Astrocyte of the cerebellum (primary cell): Measurements from ENCODE around the gene ALS2CL.

Experiments
- DNase-seq: peaks from one replicate; pipeline ENCODE4 v3.0.0-alpha.2; 2011; ENCODE audit warnings: low read depth
- H3K4me3 ChIP-seq: 2 replicates; pipeline ENCODE4 v1.5.1; 2011; ENCODE audit warnings: mild to moderate bottlenecking, low read depth, low read length, moderate library complexity
- CTCF ChIP-seq: IDR thresholded peaks from 2 replicates; pipeline ENCODE4 v1.5.1; 2012; ENCODE audit warnings: low read length, low read depth, moderate library complexity, mild to moderate bottlenecking; ENCODE audit errors: missing control alignments
- in situ Hi-C: cut with HindIII; loops from 2 replicates; pipeline ENCODE4 v1.10.0; 2017; ENCODE audit warnings: low sequenced_read_pairs

The ALS2CL gene

GRCh38 chr3:46656778-46657556, 36.5 kb downstream of the ALS2CL start:
- TF ChIP-seq CTCF, result no peak
- in situ Hi-C loops, result no loop called here
- no peak overlapping the region for H3K4me3 ChIP-seq
- DNase-seq, result no peak

GRCh38 chr3:46655271-46655670, 38.2 kb downstream of the ALS2CL start:
- no peak for TF ChIP-seq CTCF
- no peak overlapping the region for H3K4me3 ChIP-seq
- no peak for DNase-seq
- in situ Hi-C loops, result no loop called here

DNA sequence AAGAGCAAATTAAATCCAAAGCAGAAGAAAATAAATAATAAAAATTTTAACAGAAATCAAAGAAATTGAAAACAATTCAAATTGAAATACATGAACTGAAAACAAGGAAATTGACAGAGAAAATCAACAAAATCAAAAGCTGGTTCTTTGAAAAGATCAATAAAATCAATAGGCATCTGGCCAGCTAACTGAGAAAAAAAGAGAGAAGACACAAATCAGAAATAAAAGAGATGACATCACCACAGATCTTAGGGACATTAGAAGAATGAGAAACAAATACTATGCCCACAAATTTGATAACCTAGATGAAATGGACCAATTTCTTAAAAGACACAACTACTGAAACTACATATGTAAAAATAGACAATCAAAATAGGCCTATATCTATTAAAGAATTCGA, 42.4 kb downstream of the ALS2CL start:
- in situ Hi-C loops, result no loop called here
- TF ChIP-seq CTCF, result no peak
- DNase-seq, result no peak
- H3K4me3 ChIP-seq, result no peak overlapping the region

GRCh38 chr3:46649436-46649835, 44.0 kb downstream of the ALS2CL start:
- H3K4me3 ChIP-seq, result no peak overlapping the region
- no peak for TF ChIP-seq CTCF
- DNase-seq, result no peak
- in situ Hi-C loops, result no loop called here

DNA sequence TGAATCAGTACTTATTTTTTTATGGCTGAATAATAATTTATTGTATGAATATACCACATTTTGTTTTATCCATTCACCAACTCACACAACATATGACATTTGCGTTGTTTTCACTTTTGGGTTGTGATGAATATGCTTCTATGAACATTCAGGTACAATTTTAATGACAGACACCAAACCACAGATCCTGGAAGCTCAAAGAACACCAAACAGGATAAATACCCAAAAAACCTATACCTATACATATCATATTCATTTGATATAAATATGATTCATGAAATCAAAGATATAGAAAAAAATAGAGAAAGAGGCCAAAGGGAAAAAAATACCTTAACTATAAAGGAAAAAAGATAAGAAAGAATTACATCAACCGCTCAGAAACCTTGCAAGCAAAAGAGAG, 45.4 kb downstream of the ALS2CL start:
- TF ChIP-seq CTCF, result no peak
- no peak overlapping the region for H3K4me3 ChIP-seq
- in situ Hi-C loops, result no loop called here
- no peak for DNase-seq

DNA sequence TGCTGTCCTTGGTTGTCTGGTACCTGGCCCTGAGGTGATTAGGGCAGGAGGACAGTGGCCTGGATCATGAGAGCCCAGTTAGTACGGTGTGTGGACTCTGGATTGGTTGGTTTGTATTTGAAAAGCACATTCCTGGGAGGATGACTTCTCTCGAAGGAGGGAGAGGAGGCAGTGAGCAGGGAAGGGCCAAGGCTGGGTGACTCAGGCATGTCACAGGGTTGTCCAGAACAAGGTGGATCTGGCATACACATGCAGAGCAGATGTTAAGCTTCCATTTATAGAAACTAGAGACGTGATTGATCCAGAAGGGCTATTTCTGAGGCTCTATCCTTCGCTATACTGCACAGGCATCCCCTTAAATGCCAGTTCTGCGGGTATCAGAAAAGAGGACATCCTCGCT, 46.8 kb downstream of the ALS2CL start:
- H3K4me3 ChIP-seq, result no peak overlapping the region
- DNase-seq, result no peak
- in situ Hi-C loops, result no loop called here
- TF ChIP-seq CTCF, result no peak
